Activated naive CD4-positive, alpha-beta T cell treated with anti-CD3 and anti-CD28 coated beads, Interleukin-2, amount 50 U/mL, for 24 hours (primary cell): Measurements from ENCODE around the gene PSORS1C2.

Experiments used
- H3K27ac Mint-ChIP-seq: one replicate; pipeline ENCODE4 v1.8.0; 2021; ENCODE audit warnings: mild to moderate bottlenecking, mixed read lengths
- H3K27me3 Mint-ChIP-seq: one replicate; pipeline ENCODE4 v1.8.0; 2021; ENCODE audit warnings: mixed read lengths
- H3K36me3 Mint-ChIP-seq: one replicate; pipeline ENCODE4 v1.8.0; 2021; ENCODE audit warnings: mixed read lengths
- H3K4me1 Mint-ChIP-seq: one replicate; pipeline ENCODE4 v1.8.0; 2021; ENCODE audit warnings: mixed read lengths
- H3K4me3 Mint-ChIP-seq: one replicate; pipeline ENCODE4 v1.8.0; 2021; ENCODE audit warnings: mild to moderate bottlenecking, mixed read lengths
- H3K9me3 Mint-ChIP-seq: one replicate; pipeline ENCODE4 v1.8.0; 2021; ENCODE audit warnings: mixed read lengths

Gene PSORS1C2

DNA sequence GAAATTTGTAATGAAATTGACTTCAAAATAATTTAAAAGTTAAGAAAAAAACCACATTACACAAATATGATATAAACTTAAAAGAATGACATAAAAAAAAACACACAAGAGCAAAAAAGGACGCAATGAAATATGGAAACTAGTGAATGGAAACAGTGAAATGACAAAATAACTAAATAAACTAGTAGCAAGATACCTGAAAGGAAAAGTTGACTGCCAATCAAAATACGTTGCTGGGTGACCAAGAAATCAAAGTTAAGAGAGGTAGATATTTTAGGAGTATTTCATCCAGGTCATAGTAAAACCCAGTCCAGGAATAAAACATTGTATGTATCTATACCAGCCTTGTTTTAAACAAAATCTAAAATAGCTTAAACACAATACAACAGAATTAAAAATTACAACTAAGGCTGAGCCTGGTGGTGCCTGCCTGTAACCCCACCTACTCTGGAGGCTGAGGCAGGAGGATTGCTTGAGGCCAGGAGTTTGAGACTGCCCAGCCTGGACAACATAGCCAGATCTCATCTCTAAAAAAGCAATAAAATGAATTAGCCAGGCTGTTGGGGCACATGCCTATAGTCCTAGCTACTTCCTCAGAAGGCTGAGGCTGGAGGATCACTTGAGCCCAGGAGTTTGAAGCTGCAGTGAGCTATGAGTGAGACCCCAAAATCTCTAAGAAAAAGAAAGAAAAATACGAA lies 48.4 kb downstream of the PSORS1C2 start:
- H3K36me3 Mint-ChIP-seq: no peaks in the 10 kb centered on the region
- no peaks in the 10 kb centered on the region for H3K9me3 Mint-ChIP-seq
- peaks cover 26% of the 10 kb centered on the region for H3K4me1 Mint-ChIP-seq
- H3K4me3 Mint-ChIP-seq: no peak overlapping the region
- no peak overlapping the region for H3K27ac Mint-ChIP-seq
- H3K27me3 Mint-ChIP-seq: no peaks in the 10 kb centered on the region
